ENCODE results near the gene ADGB. TPM values are rescaled to one million over a fixed set of nuclear protein-coding genes. Genes with fewer than 3 reads are reported as not detected.

The ADGB gene
- total RNA-seq, 1 experiment from 2014 or later: not detected

- Histone ChIP-seq H2AFZ (ENCODE audit: low read depth, low read length, poor library complexity, severe bottlenecking) (no peak overlapping the region), H3K9ac (ENCODE audit: low read length) (no peak overlapping the region), H4K20me1 (ENCODE audit: insufficient read depth) (no peaks in the 10 kb centered on the region), H3K9me2 (ENCODE audit: insufficient read depth) (no peaks in the 10 kb centered on the region), H3K36me3 (ENCODE audit: control insufficient read depth in 1 of 2, insufficient read depth in 2 of 2, low read length in 2 of 2) (no peaks in the 10 kb centered on the region), H3K27me3 (ENCODE audit: insufficient read depth, low read length) (no peaks in the 10 kb centered on the region), H3K79me2 (ENCODE audit: insufficient read depth, low read length) (no peaks in the 10 kb centered on the region), H3K4me3 (replicated peaks in 1 of 2; ENCODE audit: low read depth in 1 of 2, low read length in 2 of 2) (no peak overlapping the region), H3K27ac (ENCODE audit: low read depth, low read length) (no peak overlapping the region), H3K9me3 (ENCODE audit: control insufficient read depth in 1 of 2, insufficient read depth in 1 of 2, low read depth in 1 of 2, low read length in 2 of 2) (no peaks in the 10 kb centered on the region), H3K4me1 (ENCODE audit: control insufficient read depth in 1 of 2, insufficient read depth in 2 of 2, low read length in 2 of 2) (no peaks in the 10 kb centered on the region), H3K4me2 (ENCODE audit: low read length) (no peak overlapping the region)
- no peak for DNase-seq (ENCODE audit: low read depth, low spot score)
- intact Hi-C loops (cut with micrococcal nuclease): no loop called here
- ChIA-PET CTCF (no interaction called here), RAD21 (ENCODE audit: low non-redundant PET in 1 of 2, low total read pairs in 2 of 2, uncharacterized antibody in 2 of 2, unreplicated experiment in 2 of 2) (no interaction called here), POLR2A (no interaction called here)
- TF ChIP-seq EZH2phosphoT487 (IDR thresholded peaks at IDR 0.05; ENCODE audit: borderline replicate concordance) (no peak), TCF7L2 (IDR thresholded peaks at IDR 0.05; ENCODE audit: borderline replicate concordance, extremely low read depth, insufficient read depth, insufficient read length) (no peak), RAD21 (IDR thresholded peaks at IDR 0.05; ENCODE audit: low read depth) (no peak), JUND (IDR thresholded peaks at IDR 0.05) (no peak), SRF (IDR thresholded peaks at IDR 0.05; ENCODE audit: low read depth) (no peak), ZNF274 (IDR thresholded peaks at IDR 0.05; ENCODE audit: low read depth, low read length) (no peak), CEBPB (IDR thresholded peaks at IDR 0.05; ENCODE audit: low read depth) (no peak), ZFX (IDR thresholded peaks at IDR 0.05) (no peak), ELF1 (IDR thresholded peaks at IDR 0.05; ENCODE audit: borderline replicate concordance, low read depth) (no peak), SIN3A (IDR thresholded peaks at IDR 0.05; ENCODE audit: low read depth) (no peak), EZH2 (IDR thresholded peaks at IDR 0.05) (no peak), EGR1 (IDR thresholded peaks at IDR 0.05; ENCODE audit: low read depth) (no peak), CBX3 (IDR thresholded peaks at IDR 0.05; ENCODE audit: low read depth) (no peak), YY1 (IDR thresholded peaks at IDR 0.05; ENCODE audit: extremely low read depth, insufficient replicate concordance, low read depth, low read length) (no peak), ATF3 (IDR thresholded peaks at IDR 0.05) (no peak), FOSL1 (IDR thresholded peaks at IDR 0.05; ENCODE audit: low read depth) (no peak), MAX (IDR thresholded peaks at IDR 0.05) (no peak)
- TF ChIP-seq, protein P1, sequence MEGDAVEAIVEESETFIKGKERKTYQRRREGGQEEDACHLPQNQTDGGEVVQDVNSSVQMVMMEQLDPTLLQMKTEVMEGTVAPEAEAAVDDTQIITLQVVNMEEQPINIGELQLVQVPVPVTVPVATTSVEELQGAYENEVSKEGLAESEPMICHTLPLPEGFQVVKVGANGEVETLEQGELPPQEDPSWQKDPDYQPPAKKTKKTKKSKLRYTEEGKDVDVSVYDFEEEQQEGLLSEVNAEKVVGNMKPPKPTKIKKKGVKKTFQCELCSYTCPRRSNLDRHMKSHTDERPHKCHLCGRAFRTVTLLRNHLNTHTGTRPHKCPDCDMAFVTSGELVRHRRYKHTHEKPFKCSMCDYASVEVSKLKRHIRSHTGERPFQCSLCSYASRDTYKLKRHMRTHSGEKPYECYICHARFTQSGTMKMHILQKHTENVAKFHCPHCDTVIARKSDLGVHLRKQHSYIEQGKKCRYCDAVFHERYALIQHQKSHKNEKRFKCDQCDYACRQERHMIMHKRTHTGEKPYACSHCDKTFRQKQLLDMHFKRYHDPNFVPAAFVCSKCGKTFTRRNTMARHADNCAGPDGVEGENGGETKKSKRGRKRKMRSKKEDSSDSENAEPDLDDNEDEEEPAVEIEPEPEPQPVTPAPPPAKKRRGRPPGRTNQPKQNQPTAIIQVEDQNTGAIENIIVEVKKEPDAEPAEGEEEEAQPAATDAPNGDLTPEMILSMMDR (IDR thresholded peaks at IDR 0.05 in 2 of 3, conservative IDR thresholded peaks at IDR 0.05 in 1 of 3; ENCODE audit: borderline replicate concordance in 1 of 3, insufficient read depth in 1 of 3, low read depth in 2 of 3, low read length in 2 of 3): no peak
- TF ChIP-seq, protein P2, sequence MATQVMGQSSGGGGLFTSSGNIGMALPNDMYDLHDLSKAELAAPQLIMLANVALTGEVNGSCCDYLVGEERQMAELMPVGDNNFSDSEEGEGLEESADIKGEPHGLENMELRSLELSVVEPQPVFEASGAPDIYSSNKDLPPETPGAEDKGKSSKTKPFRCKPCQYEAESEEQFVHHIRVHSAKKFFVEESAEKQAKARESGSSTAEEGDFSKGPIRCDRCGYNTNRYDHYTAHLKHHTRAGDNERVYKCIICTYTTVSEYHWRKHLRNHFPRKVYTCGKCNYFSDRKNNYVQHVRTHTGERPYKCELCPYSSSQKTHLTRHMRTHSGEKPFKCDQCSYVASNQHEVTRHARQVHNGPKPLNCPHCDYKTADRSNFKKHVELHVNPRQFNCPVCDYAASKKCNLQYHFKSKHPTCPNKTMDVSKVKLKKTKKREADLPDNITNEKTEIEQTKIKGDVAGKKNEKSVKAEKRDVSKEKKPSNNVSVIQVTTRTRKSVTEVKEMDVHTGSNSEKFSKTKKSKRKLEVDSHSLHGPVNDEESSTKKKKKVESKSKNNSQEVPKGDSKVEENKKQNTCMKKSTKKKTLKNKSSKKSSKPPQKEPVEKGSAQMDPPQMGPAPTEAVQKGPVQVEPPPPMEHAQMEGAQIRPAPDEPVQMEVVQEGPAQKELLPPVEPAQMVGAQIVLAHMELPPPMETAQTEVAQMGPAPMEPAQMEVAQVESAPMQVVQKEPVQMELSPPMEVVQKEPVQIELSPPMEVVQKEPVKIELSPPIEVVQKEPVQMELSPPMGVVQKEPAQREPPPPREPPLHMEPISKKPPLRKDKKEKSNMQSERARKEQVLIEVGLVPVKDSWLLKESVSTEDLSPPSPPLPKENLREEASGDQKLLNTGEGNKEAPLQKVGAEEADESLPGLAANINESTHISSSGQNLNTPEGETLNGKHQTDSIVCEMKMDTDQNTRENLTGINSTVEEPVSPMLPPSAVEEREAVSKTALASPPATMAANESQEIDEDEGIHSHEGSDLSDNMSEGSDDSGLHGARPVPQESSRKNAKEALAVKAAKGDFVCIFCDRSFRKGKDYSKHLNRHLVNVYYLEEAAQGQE (IDR thresholded peaks at IDR 0.05; ENCODE audit: low read depth): no peak
- BruUV-seq (replicated peaks): no TSS peak
- ATAC-seq: no peak
Measured at GRCh38 chr6:146582857-146583256, 15.9 kb upstream of the ADGB start.

Data from HCT116 (cell line).